IPS-11a (cell line): Measurements from ENCODE around the gene ZBTB11.
"Not testable (repeated sequence)": the region's sequence is repeated elsewhere in the genome, so short reads cannot be mapped to it uniquely, and the experiment has no call there.

Source experiments
- H3K4me3 ChIP-seq: one replicate; pipeline ENCODE4 v1.5.1; 2013; ENCODE audit warnings: low read depth, low read length, control low read depth

The ZBTB11 gene

DNA sequence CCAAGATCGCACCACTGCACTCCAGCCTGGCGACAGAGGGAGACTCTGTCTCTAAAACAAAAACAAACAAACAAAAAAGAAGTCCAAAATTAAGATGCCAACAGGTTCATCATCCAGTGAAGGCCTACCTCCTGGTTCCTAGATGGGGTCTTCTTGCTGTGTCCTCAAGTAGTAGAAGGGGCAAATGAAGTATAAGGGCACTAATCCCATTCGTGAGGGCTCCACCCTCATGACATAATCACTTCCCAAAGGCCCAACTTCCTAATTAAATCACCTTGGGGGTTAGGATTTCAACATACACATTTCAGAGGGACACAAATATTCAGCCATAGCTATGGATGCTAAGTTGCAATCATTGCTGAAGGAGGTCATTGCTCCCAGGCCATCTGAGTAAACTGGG is 57.2 kb downstream of the ZBTB11 start:
- H3K4me3 ChIP-seq: no peak overlapping the region

DNA sequence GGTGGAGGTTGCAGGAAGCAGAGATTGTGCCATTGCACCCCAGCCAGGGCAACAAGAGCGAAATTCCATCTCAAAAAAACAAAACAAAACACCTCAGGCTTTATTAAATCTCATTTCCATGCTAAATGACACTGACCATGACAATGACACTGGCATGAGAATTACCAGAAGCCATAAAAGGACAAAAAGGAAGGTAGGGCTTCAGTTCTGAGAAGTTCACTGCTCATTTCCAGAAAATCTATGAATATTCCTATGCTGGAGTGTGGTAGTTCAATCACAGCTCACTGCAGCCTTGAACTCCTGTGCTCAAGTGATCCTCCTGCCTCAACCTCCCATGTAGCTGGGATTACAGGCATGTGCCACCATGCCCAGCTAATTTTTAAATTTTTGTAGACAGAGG is 58.2 kb downstream of the ZBTB11 start:
- no peak overlapping the region for H3K4me3 ChIP-seq

DNA sequence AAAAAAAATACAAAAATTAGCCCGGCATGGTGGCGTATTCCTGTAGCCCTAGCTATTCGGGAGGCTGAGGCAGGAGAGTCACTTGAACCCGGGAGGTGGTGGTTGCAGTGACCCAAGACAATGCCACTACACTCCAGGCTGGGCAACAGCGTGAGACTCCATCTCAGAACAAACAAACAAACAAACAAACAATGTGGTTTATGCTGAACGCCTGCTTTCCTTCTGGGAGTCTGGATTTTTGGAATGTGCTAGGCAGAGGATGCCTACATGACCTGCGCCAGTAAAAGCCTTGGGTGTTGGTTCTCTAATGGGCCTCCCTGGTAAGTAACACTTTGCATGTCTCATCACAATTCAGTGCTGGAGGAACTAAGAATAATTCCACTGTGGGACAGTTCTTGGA is 59.5 kb downstream of the ZBTB11 start:
- H3K4me3 ChIP-seq: no peak overlapping the region

DNA sequence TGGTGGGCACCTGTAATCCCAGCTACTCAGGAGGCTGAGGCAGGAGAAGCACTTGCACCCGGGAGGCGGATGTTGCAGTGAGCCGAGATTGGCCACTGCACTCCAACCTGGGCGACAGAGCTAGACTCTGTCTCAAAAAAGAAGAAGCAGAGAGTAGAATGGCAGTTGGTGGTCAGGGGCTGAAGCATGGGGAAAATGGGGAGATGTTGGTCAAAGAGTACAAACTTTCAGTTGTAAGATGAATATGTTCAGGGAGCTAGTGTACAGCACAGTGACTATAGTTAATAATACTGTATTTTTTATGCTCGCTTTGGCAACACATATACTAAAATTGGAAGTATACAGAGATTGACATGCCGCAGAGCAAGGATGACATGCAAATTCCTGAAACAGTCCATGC is 61.4 kb downstream of the ZBTB11 start:
- no peak overlapping the region for H3K4me3 ChIP-seq

DNA sequence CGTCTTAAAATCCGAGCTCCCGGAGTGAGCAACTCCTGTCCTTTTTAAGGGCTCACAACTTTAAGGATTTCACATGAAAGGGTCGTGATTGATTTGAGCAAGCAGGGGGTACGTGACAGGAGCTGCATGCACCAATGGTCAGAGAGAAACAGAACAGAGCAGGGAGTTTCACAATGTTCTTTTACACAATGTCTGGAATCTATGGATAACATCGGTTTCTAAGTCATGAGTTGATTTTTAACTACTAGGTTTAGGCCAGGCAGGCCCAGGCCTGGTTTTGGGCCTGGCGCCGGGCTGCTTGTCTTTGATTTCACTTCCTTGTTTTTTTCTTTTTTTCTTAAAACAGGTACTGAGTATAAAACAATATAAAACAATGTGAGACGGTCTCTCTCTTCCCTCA is 63.9 kb downstream of the ZBTB11 start:
- not testable (repeated sequence) for H3K4me3 ChIP-seq

DNA sequence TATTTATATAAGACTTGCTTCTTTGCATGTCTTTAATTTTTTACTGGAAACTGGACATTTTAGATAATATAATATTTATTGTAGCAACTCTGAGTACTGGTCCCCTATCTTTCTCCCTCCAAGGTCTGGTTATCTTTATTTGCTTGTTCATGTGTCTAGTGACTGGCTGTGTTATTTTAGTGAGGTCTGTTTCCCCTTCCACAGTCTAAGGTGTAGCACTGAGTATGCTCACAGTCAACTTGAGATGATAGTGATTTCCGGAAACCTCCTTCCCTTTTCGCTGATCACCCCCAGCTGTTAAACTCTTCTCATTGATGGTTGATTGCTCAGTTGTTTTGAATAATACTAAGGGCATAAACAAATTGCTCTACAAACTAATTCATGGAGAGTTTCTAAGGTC is 65.9 kb downstream of the ZBTB11 start:
- H3K4me3 ChIP-seq: no peak overlapping the region

DNA sequence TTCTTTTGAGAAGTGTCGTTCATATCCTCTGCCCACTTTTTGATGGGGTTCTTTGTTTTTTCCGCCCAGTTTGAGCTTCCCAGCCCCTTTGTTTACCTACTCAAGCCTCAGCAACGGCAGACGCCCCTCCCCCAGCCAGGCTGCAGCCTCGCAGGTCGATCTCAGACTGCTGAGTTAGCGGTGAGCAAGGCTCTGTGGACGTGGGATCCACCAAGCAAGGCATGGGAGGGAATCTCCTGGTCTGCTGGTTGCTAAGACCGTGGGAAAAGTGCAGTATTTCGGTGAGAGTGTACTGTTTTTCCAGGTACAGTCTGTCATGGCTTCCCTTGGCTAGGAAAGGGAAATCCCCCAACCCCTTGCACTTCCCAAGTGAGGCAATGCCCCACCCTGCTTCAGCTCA is 71.5 kb downstream of the ZBTB11 start:
- not testable (repeated sequence) for H3K4me3 ChIP-seq

DNA sequence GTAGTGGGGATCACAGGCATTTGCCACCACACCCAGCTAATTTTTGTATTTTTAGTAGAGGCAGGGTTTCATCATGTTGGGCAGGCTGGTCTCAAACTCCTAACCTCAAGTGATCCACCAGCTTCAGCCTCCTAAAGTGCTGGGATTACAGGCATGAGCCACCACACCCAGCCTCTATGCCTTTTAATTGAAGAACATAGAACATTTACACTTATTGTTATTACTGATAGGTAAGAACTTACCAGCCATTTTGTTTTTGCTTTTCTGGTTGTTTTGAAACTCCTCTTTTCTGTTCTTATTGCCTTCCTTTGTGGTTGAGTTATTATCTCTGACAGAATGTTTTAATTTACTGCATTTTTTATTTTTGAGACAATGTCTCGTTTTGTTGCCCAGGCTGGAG is 73.7 kb downstream of the ZBTB11 start:
- no peak overlapping the region for H3K4me3 ChIP-seq

DNA sequence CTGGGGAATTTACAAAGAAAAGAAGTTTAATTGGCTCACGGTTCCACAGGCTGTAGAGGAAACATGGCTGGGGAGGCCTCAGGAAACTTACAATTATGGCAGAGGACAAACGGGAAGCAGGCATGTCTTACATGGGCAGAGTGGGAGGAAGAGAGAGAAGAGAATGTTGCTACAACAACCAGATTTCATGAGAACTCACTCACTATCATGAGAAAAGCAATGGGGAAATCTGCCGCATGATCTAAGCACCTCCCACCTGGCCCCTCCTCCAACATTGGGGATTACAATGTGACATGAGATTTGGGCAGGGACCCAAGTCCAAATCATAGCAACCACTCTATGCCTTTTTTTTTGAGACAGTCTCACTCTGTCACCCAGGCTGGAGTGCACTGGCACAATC is 74.2 kb downstream of the ZBTB11 start:
- no peak overlapping the region for H3K4me3 ChIP-seq
